Pulmonary artery endothelial cell (primary cell): ENCODE results near the gene STAB2. TPM values are rescaled to one million over a fixed set of nuclear protein-coding genes. Genes with fewer than 3 reads are reported as not detected.

Source experiments
- DNase-seq: peaks from one replicate; pipeline ENCODE4 v3.0.0-alpha.2; 2011; ENCODE audit warnings: low read depth, low spot score
- total RNA-seq: library from RNA; depleted of rRNA; stranded (reverse); fragments of >200 nt; gene quantifications from 2 replicates; pipeline ENCODE4 v1.2.3, GENCODE V29; 2014

Gene STAB2
- total RNA-seq, 1 donor from 2014 or later = not detected

GRCh38 chr12:103745962-103746361 is 158.9 kb downstream of the STAB2 start:
- DNase-seq = no peak

- DNase-seq = no peak
Observed at GRCh38 chr12:103748002-103748401, 160.9 kb downstream of the STAB2 start.

- DNase-seq = no peak
Observed at GRCh38 chr12:103748875-103749274, 161.8 kb downstream of the STAB2 start.

- DNase-seq = no peak
Observed at GRCh38 chr12:103751171-103751570, 164.1 kb downstream of the STAB2 start.

GRCh38 chr12:103751600-103751999 is 164.5 kb downstream of the STAB2 start:
- DNase-seq = no peak

GRCh38 chr12:103755425-103755824 is 168.4 kb downstream of the STAB2 start:
- DNase-seq = no peak

GRCh38 chr12:103756443-103756842 is 169.4 kb downstream of the STAB2 start:
- no peak for DNase-seq

- no peak for DNase-seq
Observed at GRCh38 chr12:103757248-103757647, 170.2 kb downstream of the STAB2 start.

GRCh38 chr12:103758310-103759089 is 171.4 kb downstream of the STAB2 start:
- no peak for DNase-seq

- DNase-seq = no peak
Observed at GRCh38 chr12:103762473-103762872, 175.4 kb downstream of the STAB2 start.

- no peak for DNase-seq
Observed at GRCh38 chr12:103765322-103765721, 178.2 kb downstream of the STAB2 start.

- DNase-seq = no peak
Observed at GRCh38 chr12:103766028-103766427, 179.0 kb downstream of the STAB2 start.

- DNase-seq = no peak
Observed at GRCh38 chr12:103768467-103769123, 181.5 kb downstream of the STAB2 start.

GRCh38 chr12:103769240-103769945 is 182.3 kb downstream of the STAB2 start:
- DNase-seq = no peak

GRCh38 chr12:103771466-103771865 is 184.4 kb downstream of the STAB2 start:
- no peak for DNase-seq

GRCh38 chr12:103772367-103773108 is 185.5 kb downstream of the STAB2 start:
- DNase-seq = no peak

GRCh38 chr12:103773109-103773910 is 186.2 kb downstream of the STAB2 start:
- no peak for DNase-seq

GRCh38 chr12:103774977-103775560 is 188.0 kb downstream of the STAB2 start:
- DNase-seq = no peak

- DNase-seq = no peak
Observed at GRCh38 chr12:103778781-103779180, 191.7 kb downstream of the STAB2 start.

- DNase-seq = no peak
Observed at GRCh38 chr12:103779410-103780092, 192.5 kb downstream of the STAB2 start.
